WTC11 (cell line): ENCODE results near the gene SPAG9. TPM values are rescaled to one million over a fixed set of nuclear protein-coding genes. Genes with fewer than 3 reads are reported as not detected.

Experiments used
- ATAC-seq: fragments of 200-7000 bp; cut with Tn5 transposase; 2 replicates; pipeline ENCODE4 v1.10.0; 2021; ENCODE audit warnings: mild to moderate bottlenecking, moderate library complexity
- CTCF ChIA-PET: fragments of 300-600 bp; sonication (Branson Sonifier 250); formaldehyde crosslinking; loops from one replicate; lab custom pipeline; 2021; ENCODE audit warnings: antibody characterized with exemption; lab: Charles Lee
- POLR2A ChIA-PET: fragments of 350-600 bp; sonication (Branson Sonifier 250); formaldehyde crosslinking; loops from one replicate; lab custom pipeline; 2021; ENCODE audit warnings: antibody characterized with exemption; lab: Charles Lee
- DNase-seq: peaks from one replicate; pipeline ENCODE4 v3.0.0; 2021; ENCODE audit warnings: low spot score
- H3K27ac Mint-ChIP-seq: 2 replicates; pipeline ENCODE4 v1.8.0; 2021; ENCODE audit warnings: mixed read lengths
- H3K27me3 Mint-ChIP-seq: 2 replicates; pipeline ENCODE4 v1.8.0; 2021; ENCODE audit warnings: low read depth, mild to moderate bottlenecking, moderate library complexity, mixed read lengths
- H3K36me3 Mint-ChIP-seq: 2 replicates; pipeline ENCODE4 v1.8.0; 2021; ENCODE audit warnings: mixed read lengths
- H3K4me1 Mint-ChIP-seq: 2 replicates; pipeline ENCODE4 v1.8.0; 2022; ENCODE audit warnings: mixed read lengths
- H3K4me3 Mint-ChIP-seq: 2 replicates; pipeline ENCODE4 v1.8.0; 2021; ENCODE audit warnings: mild to moderate bottlenecking, moderate library complexity, mixed read lengths
- H3K9me3 Mint-ChIP-seq: 2 replicates; pipeline ENCODE4 v1.8.0; 2021; ENCODE audit warnings: mixed read lengths
- AFF4 ChIP-seq: sonication (generic); formaldehyde crosslinking; IDR thresholded peaks from 2 replicates; pipeline ENCODE4 v1.8.1; 2023; ENCODE audit warnings: mild to moderate bottlenecking, missing genetic modification reagents, borderline replicate concordance
- ATF1 ChIP-seq: sonication (generic); formaldehyde crosslinking; IDR thresholded peaks from 2 replicates; pipeline ENCODE4 v1.8.1; 2023; ENCODE audit warnings: mild to moderate bottlenecking, moderate library complexity, missing genetic modification reagents
- ATF3 ChIP-seq: sonication (generic); formaldehyde crosslinking; conservative IDR thresholded peaks from 2 replicates; pipeline ENCODE4 v1.8.1; 2022; ENCODE audit warnings: mild to moderate bottlenecking, missing genetic modification reagents
- E2F4 ChIP-seq: sonication (generic); formaldehyde crosslinking; IDR thresholded peaks from 2 replicates; pipeline ENCODE4 v1.8.1; 2022; ENCODE audit warnings: low read depth, mild to moderate bottlenecking, moderate library complexity, missing genetic modification reagents, borderline replicate concordance
- ESRRA ChIP-seq: sonication (generic); formaldehyde crosslinking; IDR thresholded peaks from 2 replicates; pipeline ENCODE4 v1.8.1; 2022; ENCODE audit warnings: mild to moderate bottlenecking, missing genetic modification reagents, borderline replicate concordance
- FOXK1 ChIP-seq: sonication (generic); formaldehyde crosslinking; IDR thresholded peaks from 2 replicates; pipeline ENCODE4 v1.8.0; 2022; ENCODE audit warnings: mild to moderate bottlenecking, moderate library complexity, missing genetic modification reagents
- FOXP4 ChIP-seq: sonication (generic); formaldehyde crosslinking; IDR thresholded peaks from 2 replicates; pipeline ENCODE4 v1.8.0; 2022; ENCODE audit warnings: mild to moderate bottlenecking, missing genetic modification reagents
- GTF2I ChIP-seq: fragments of 250-450 bp; sonication (Bioruptor Pico); conservative IDR thresholded peaks from 2 replicates; pipeline ENCODE4 v1.4.0; 2021; ENCODE audit warnings: mild to moderate bottlenecking
- IRF2 ChIP-seq: sonication (generic); formaldehyde crosslinking; IDR thresholded peaks from 2 replicates; pipeline ENCODE4 v1.8.0; 2022; ENCODE audit warnings: low read depth, missing genetic modification reagents, borderline replicate concordance
- MAX ChIP-seq: sonication (generic); formaldehyde crosslinking; IDR thresholded peaks from 2 replicates; pipeline ENCODE4 v1.8.0; 2022; ENCODE audit warnings: mild to moderate bottlenecking, missing genetic modification reagents
- NFATC4 ChIP-seq: fragments of 250-450 bp; sonication (Bioruptor Pico); IDR thresholded peaks from 2 replicates; pipeline ENCODE4 v1.9.0; 2021; ENCODE audit warnings: mild to moderate bottlenecking
- NFE2L1 ChIP-seq: sonication (generic); formaldehyde crosslinking; IDR thresholded peaks from 2 replicates; pipeline ENCODE4 v1.8.1; 2023; ENCODE audit warnings: missing genetic modification reagents
- NR2C2 ChIP-seq: sonication (generic); formaldehyde crosslinking; IDR thresholded peaks from 2 replicates; pipeline ENCODE4 v1.8.0; 2022; ENCODE audit warnings: mild to moderate bottlenecking, missing genetic modification reagents
- PREB ChIP-seq: sonication (generic); formaldehyde crosslinking; IDR thresholded peaks from 2 replicates; pipeline ENCODE4 v1.8.1; 2022; ENCODE audit warnings: mild to moderate bottlenecking, missing genetic modification reagents, moderate library complexity, borderline replicate concordance
- SMAD4 ChIP-seq: sonication (generic); formaldehyde crosslinking; IDR thresholded peaks from 2 replicates; pipeline ENCODE4 v1.8.0; 2022; ENCODE audit warnings: mild to moderate bottlenecking, missing genetic modification reagents
- SOX15 ChIP-seq: fragments of 250-450 bp; sonication (Bioruptor Pico); IDR thresholded peaks from 2 replicates; pipeline ENCODE4 v1.9.0; 2021; ENCODE audit warnings: mild to moderate bottlenecking
- TCF7 ChIP-seq: sonication (generic); formaldehyde crosslinking; IDR thresholded peaks from 2 replicates; pipeline ENCODE4 v1.8.0; 2022; ENCODE audit warnings: mild to moderate bottlenecking, low read depth, missing genetic modification reagents, moderate library complexity
- TEAD4 ChIP-seq: sonication (generic); formaldehyde crosslinking; IDR thresholded peaks from 2 replicates; pipeline ENCODE4 v1.8.0; 2022; ENCODE audit warnings: mild to moderate bottlenecking, missing genetic modification reagents
- ZBTB43 ChIP-seq: sonication (generic); formaldehyde crosslinking; IDR thresholded peaks from 2 replicates; pipeline ENCODE4 v1.8.1; 2023; ENCODE audit warnings: mild to moderate bottlenecking, missing genetic modification reagents
- ZNF423 ChIP-seq: fragments of 250-450 bp; sonication (Bioruptor Pico); IDR thresholded peaks from 2 replicates; pipeline ENCODE4 v2.1.2; 2022; ENCODE audit warnings: mild to moderate bottlenecking, moderate library complexity
- ZNF671 ChIP-seq: fragments of 250-450 bp; sonication (Bioruptor Pico); IDR thresholded peaks from 2 replicates; pipeline ENCODE4 v1.8.0; 2021; ENCODE audit warnings: mild to moderate bottlenecking
- total RNA-seq: library from RNA; stranded (reverse); gene quantifications from 3 replicates; pipeline ENCODE4 v1.2.3, GENCODE V29; 2021

SPAG9 gene
- total RNA-seq, 1 experiment from 2014 or later = 51.9 TPM

GRCh38 chr17:50986989-50987660 is 133.5 kb downstream of the SPAG9 start:
- no peak for DNase-seq
- H3K4me3 Mint-ChIP-seq = no peak overlapping the region
- CTCF ChIA-PET = no interaction called here

GRCh38 chr17:50981279-50981678 is 139.4 kb downstream of the SPAG9 start:
- no peak for TF ChIP-seq ZNF671
- ChIA-PET CTCF (no interaction called here), POLR2A (no interaction called here)
- Mint-ChIP-seq H3K27ac (no peak overlapping the region), H3K4me1 (no peaks in the 10 kb centered on the region), H3K4me3 (no peak overlapping the region), H3K9me3 (no peaks in the 10 kb centered on the region), H3K27me3 (no peaks in the 10 kb centered on the region), H3K36me3 (peaks cover 31% of the 10 kb centered on the region)
- no peak for DNase-seq
- ATAC-seq = no peak

More at GRCh38 chr17:50986989-50987660, 133.5 kb downstream of the SPAG9 start:
- Mint-ChIP-seq H3K27me3 (no peaks in the 10 kb centered on the region), H3K4me1 (no peaks in the 10 kb centered on the region), H3K36me3 (peaks cover 29% of the 10 kb centered on the region), H3K27ac (no peak overlapping the region), H3K9me3 (no peaks in the 10 kb centered on the region)
- POLR2A ChIA-PET = no interaction called here
- no peak for ATAC-seq
- TF ChIP-seq MAX (CRISPR knock-in tag) = no peak
- TF ChIP-seq ATF3 = no peak
- no peak for TF ChIP-seq FOXK1 (CRISPR knock-in tag)
- TF ChIP-seq E2F4 = no peak
- no peak for TF ChIP-seq NR2C2 (CRISPR knock-in tag)
- TF ChIP-seq IRF2 = no peak
- TF ChIP-seq NFATC4 = no peak
- TF ChIP-seq AFF4 (CRISPR knock-in tag) = no peak
- TF ChIP-seq GTF2I (CRISPR knock-in tag) = no peak

- ATAC-seq (no peak), DNase-seq (no peak)
- Mint-ChIP-seq H3K9me3 (no peaks in the 10 kb centered on the region), H3K27ac (no peak overlapping the region), H3K27me3 (no peaks in the 10 kb centered on the region), H3K4me1 (no peaks in the 10 kb centered on the region), H3K36me3 (peaks cover 30% of the 10 kb centered on the region), H3K4me3 (no peak overlapping the region)
- ChIA-PET POLR2A (no interaction called here), CTCF (no interaction called here)
- TF ChIP-seq ESRRA (CRISPR knock-in tag) = no peak
- TF ChIP-seq TEAD4 (CRISPR knock-in tag) = no peak
- no peak for TF ChIP-seq ZBTB43 (CRISPR knock-in tag)
- no peak for TF ChIP-seq TCF7
- no peak for TF ChIP-seq FOXP4 (CRISPR knock-in tag)
- TF ChIP-seq PREB (CRISPR knock-in tag) = no peak
- no peak for TF ChIP-seq ZNF423 (CRISPR knock-in tag)
- TF ChIP-seq NFE2L1 (CRISPR knock-in tag) = no peak
- no peak for TF ChIP-seq SOX15 (CRISPR knock-in tag)
- no peak for TF ChIP-seq GTF2I (CRISPR knock-in tag)
- no peak for TF ChIP-seq ATF1 (CRISPR knock-in tag)
- TF ChIP-seq SMAD4 (CRISPR knock-in tag) = no peak
These were observed 141.1 kb downstream of the SPAG9 start for GRCh38 chr17:50979524-50979927.
